GM12892 (cell line): ENCODE measurements around the gene LRP8.

Source experiments
- POLR2A ChIP-seq: IDR thresholded peaks from 2 replicates; pipeline ENCODE4 v1.6.1; 2011; ENCODE audit warnings: low read depth, low read length, control low read depth
- POLR2AphosphoS5 ChIP-seq: IDR thresholded peaks from 2 replicates; pipeline ENCODE4 v1.6.1; 2011; ENCODE audit warnings: low read depth, low read length, control low read depth
- TAF1 ChIP-seq: IDR thresholded peaks from 2 replicates; pipeline ENCODE4 v1.6.1; 2011; ENCODE audit warnings: low read depth, mild to moderate bottlenecking, control low read depth, low read length, borderline replicate concordance

DNA sequence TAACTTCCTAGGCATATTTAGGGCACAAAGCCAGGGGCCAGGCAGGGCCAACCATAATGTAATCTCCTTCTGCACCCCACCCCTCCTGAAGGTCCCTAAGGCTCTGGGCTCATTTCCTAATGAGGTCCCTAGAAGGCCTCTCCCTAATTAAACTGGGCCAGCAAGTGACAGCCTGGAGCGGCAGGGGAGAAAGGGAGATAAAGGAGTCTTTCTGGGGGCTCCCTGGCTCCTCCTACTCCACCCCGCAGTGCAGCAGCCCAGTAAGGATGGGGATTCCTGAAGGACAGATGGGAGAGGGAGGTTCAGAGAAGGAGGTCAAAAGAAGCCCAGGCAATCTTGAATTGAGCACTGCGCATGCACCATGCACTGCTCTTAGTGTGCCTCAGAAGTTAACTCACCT, 12.8 kb downstream of the LRP8 start:
- TF ChIP-seq POLR2A (no peak), POLR2AphosphoS5 (no peak), TAF1 (no peak)
